Body of pancreas (tissue), 4 donors: Measurements from ENCODE around the gene PPIP5K1.

Experiments
- POLR2A ChIP-seq, 3 donors: fragments of 450-650 bp; IDR thresholded peaks; one replicate each; pipeline ENCODE4 v1.6.1; 2016; ENCODE audit warnings: antibody characterized with exemption in 3 of 3, mild to moderate bottlenecking in 2 of 3
- TF ChIP-seq, protein P1 (sequence below), 7 experiments: fragments of 450-650 bp in 4 of 7; fragments of 200-600 bp in 3 of 7; sonication (generic) in 3 of 7; IDR thresholded peaks; one replicate each; pipeline ENCODE4 v1.5.1; 2016 to 2019; ENCODE audit warnings: antibody characterized with exemption in 7 of 7

DNA sequence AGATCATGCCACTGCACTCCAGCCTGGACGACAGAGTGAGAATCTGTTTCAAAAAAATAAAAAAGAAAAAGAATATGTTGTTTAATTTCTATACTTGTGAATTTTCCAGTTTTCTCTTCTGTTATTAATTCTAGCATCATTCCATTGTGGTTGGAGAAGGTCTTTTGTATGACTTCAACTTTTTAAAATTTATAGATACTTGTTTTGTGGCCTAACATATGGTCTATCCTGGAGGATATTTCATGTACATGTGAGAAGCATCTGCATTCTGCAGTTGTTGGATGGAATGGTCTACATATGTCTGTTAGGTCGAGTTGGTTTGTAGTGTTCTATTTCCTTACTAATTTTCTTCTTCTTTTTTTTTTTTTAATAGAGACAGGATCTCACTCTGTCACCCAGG is 37.0 kb downstream of the PPIP5K1 start:
- TF ChIP-seq, protein P1, sequence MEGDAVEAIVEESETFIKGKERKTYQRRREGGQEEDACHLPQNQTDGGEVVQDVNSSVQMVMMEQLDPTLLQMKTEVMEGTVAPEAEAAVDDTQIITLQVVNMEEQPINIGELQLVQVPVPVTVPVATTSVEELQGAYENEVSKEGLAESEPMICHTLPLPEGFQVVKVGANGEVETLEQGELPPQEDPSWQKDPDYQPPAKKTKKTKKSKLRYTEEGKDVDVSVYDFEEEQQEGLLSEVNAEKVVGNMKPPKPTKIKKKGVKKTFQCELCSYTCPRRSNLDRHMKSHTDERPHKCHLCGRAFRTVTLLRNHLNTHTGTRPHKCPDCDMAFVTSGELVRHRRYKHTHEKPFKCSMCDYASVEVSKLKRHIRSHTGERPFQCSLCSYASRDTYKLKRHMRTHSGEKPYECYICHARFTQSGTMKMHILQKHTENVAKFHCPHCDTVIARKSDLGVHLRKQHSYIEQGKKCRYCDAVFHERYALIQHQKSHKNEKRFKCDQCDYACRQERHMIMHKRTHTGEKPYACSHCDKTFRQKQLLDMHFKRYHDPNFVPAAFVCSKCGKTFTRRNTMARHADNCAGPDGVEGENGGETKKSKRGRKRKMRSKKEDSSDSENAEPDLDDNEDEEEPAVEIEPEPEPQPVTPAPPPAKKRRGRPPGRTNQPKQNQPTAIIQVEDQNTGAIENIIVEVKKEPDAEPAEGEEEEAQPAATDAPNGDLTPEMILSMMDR (IDR thresholded peaks at IDR 0.05): no peak
- TF ChIP-seq POLR2A (IDR thresholded peaks at IDR 0.05): no peak
